Peyer's patch (tissue), 4 donors: ENCODE results near the gene FGGY. TPM values are rescaled to one million over a fixed set of nuclear protein-coding genes. Genes with fewer than 3 reads are reported as not detected.

Experiments
- DNase-seq, 3 donors: peaks; one replicate each; pipeline ENCODE4 v3.0.0-alpha.2; 2017 to 2019
- H3K27ac ChIP-seq, 4 donors: fragments of 200-600 bp; sonication (generic); one replicate each; pipeline ENCODE4 v1.5.1; 2016 to 2019
- H3K27me3 ChIP-seq, 2 donors: fragments of 200-600 bp; sonication (generic); one replicate each; pipeline ENCODE4 v1.5.1; 2019
- H3K36me3 ChIP-seq, 3 donors: fragments of 200-600 bp; sonication (generic); one replicate each; pipeline ENCODE4 v1.5.1; 2016 to 2019
- H3K4me1 ChIP-seq, 4 donors: fragments of 200-600 bp; sonication (generic); one replicate each; pipeline ENCODE4 v1.5.1; 2016 to 2019
- H3K4me3 ChIP-seq, 4 donors: fragments of 200-600 bp; sonication (generic); 1 replicate in 3 of 4; 2 replicates in 1 of 4; pipeline ENCODE4 v1.5.1; 2016 to 2019; ENCODE audit warnings: mild to moderate bottlenecking in 1 of 4
- H3K9me3 ChIP-seq, 4 donors: fragments of 200-600 bp; sonication (generic); one replicate each; pipeline ENCODE4 v1.5.1; 2016 to 2019; ENCODE audit warnings: mild to moderate bottlenecking in 1 of 4
- CTCF ChIP-seq, 6 experiments: fragments of 450-650 bp in 4 of 6; fragments of 200-600 bp in 2 of 6; sonication (generic) in 1 of 6; IDR thresholded peaks; one replicate each; pipeline ENCODE4 v1.5.1; 2017 to 2019; ENCODE audit warnings: antibody characterized with exemption in 6 of 6, mild to moderate bottlenecking in 3 of 6, moderate library complexity in 1 of 6
- POLR2A ChIP-seq, 2 donors: fragments of 450-650 bp; IDR thresholded peaks; one replicate each; pipeline ENCODE4 v1.5.1; 2017; ENCODE audit warnings: antibody characterized with exemption in 2 of 2, mild to moderate bottlenecking in 2 of 2, moderate library complexity in 2 of 2
- total RNA-seq, 4 donors: library from RNA; depleted of rRNA; stranded (reverse); fragments of >200 nt; gene quantifications; one replicate each; pipeline ENCODE4 v1.1.0, GENCODE V29; 2016

The FGGY gene
- total RNA-seq, 4 donors from 2014 or later: 18.9 to 102 (median 33.6) TPM

GRCh38 chr1:59391212-59392179, 94.6 kb downstream of the FGGY start:
- no peaks in the 10 kb centered on the region for H3K9me3 ChIP-seq
- H3K27me3 ChIP-seq: no peaks in the 10 kb centered on the region
- H3K4me3 ChIP-seq: no peak overlapping the region
- no peak for DNase-seq
- no peak overlapping the region for H3K27ac ChIP-seq
- no peaks in the 10 kb centered on the region for H3K36me3 ChIP-seq
- no peaks in the 10 kb centered on the region for H3K4me1 ChIP-seq
- no peak for TF ChIP-seq POLR2A (IDR thresholded peaks at IDR 0.05)
- no peak for TF ChIP-seq CTCF (IDR thresholded peaks at IDR 0.05)

- H3K27ac ChIP-seq: peak overlapping the region; percentile 40 to 78 (median 52)
- DNase-seq: peak in 1 of 3 donors; percentile 52
- H3K9me3 ChIP-seq: no peaks in the 10 kb centered on the region
- no peaks in the 10 kb centered on the region for H3K4me1 ChIP-seq
- no peak for TF ChIP-seq CTCF (IDR thresholded peaks at IDR 0.05)
- no peak for TF ChIP-seq POLR2A (IDR thresholded peaks at IDR 0.05)
- no peaks in the 10 kb centered on the region for H3K27me3 ChIP-seq
- H3K4me3 ChIP-seq: no peak overlapping the region
- H3K36me3 ChIP-seq: no peaks in the 10 kb centered on the region
Measured at GRCh38 chr1:59393211-59394180, 96.6 kb downstream of the FGGY start.

GRCh38 chr1:59394706-59395425, 98.0 kb downstream of the FGGY start:
- H3K9me3 ChIP-seq: no peaks in the 10 kb centered on the region
- no peaks in the 10 kb centered on the region for H3K4me1 ChIP-seq
- DNase-seq: no peak
- H3K27me3 ChIP-seq: no peaks in the 10 kb centered on the region
- no peaks in the 10 kb centered on the region for H3K36me3 ChIP-seq
- H3K27ac ChIP-seq: peak overlapping the region in 1 of 4 donors; percentile 78
- TF ChIP-seq POLR2A (IDR thresholded peaks at IDR 0.05): no peak
- no peak for TF ChIP-seq CTCF (IDR thresholded peaks at IDR 0.05)
- H3K4me3 ChIP-seq: no peak overlapping the region

- H3K9me3 ChIP-seq: no peaks in the 10 kb centered on the region
- H3K4me1 ChIP-seq: no peaks in the 10 kb centered on the region
- no peaks in the 10 kb centered on the region for H3K27me3 ChIP-seq
- DNase-seq: no peak
- H3K27ac ChIP-seq: no peak overlapping the region
- no peak overlapping the region for H3K4me3 ChIP-seq
- no peaks in the 10 kb centered on the region for H3K36me3 ChIP-seq
- no peak for TF ChIP-seq CTCF (IDR thresholded peaks at IDR 0.05)
- TF ChIP-seq POLR2A (IDR thresholded peaks at IDR 0.05): no peak
Measured at GRCh38 chr1:59396387-59396786, 99.5 kb downstream of the FGGY start.
